AML-193 (cell line): ENCODE measurements around the gene CKMT1A.
"Not testable (repeated sequence)": the region's sequence is repeated elsewhere in the genome, so short reads cannot be mapped to it uniquely, and the experiment has no call there.

Experiments
- DNase-seq, 2 experiments: peaks; one replicate each; lab custom pipeline; 2025; lab: John Stamatoyannopoulos, UW

Gene CKMT1A

DNA sequence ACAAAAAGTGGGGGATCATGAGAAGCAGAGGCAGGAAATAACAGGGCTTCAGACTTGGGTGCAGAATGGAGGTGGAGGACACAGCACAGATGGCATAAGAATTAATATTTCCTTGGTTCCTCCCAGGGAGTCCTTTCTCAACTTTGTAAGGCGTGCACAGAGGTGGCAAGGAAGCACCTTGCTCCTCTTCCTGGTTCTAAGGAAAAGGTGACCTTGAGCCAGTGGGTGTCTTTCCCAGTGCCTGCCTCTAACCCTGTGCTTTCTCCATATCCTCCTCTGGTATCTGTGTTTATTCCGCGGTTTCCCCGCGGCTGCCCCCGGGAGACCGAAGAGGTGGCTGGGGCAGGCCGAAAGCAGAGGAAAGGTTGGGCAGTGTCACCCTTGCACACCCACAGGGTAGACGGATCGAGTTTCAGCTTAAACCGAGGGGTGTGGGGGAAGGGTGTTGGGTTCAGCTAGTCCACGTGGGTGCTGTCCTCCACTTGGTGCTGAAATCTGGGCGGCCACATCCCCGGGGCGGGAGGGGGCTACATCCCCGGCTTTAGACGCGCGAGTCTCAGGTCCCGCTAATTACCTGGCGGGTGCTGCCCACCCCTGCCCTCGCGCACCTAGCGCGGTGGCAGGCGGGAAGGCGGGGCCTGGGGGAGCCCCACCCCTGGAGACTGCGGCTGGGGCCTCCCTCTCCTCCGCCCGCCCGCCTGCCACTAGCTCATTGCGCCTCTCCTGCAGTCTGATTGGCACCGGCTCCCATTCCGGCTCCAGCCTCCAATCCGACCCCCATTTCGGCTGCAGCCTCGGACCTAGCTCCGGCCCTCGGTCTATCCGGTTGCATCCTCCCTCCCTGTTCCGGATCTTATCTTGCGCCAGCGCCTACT, at the start of gene CKMT1A:
CKMT1A (plus strand) TSS at position 712 of the 875 bp plus-strand sequence. CDS start 192 bp downstream, outside the sequence.
- not testable (repeated sequence) for DNase-seq

- DNase-seq = no peak
Measured at GRCh38 chr15:43648649-43649429, 44.8 kb upstream of the CKMT1A start, which contains the start of gene CATSPER2. Gene CATSPER2 (minus strand): TSS chr15:43648844. CDS start chr15:43648061, 783 bp downstream.

DNA sequence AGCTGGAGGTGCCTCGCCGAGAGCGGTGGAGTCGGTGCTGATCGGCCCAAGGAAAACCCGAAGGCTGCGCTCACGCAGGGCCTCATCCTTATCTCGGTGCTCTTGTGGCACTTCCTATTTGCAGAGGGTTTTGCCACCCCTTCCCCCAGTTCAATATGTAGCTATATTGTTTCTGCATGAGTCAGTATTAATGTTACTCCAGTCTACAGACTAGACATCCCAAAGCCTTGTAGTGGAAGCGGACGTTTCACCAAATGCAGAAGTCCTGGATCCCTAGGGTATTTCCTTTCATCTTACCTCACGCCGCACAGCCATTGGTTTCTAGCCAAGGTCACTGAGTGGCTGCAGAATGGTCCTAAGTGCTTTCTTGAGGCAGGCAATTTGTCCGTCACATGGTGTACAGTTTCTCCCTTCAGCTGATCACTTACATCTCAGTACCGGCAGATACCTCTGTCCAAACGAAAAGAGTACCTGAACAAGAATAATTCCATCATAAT, 44.2 kb upstream of the CKMT1A start:
- not testable (repeated sequence) for DNase-seq

DNA sequence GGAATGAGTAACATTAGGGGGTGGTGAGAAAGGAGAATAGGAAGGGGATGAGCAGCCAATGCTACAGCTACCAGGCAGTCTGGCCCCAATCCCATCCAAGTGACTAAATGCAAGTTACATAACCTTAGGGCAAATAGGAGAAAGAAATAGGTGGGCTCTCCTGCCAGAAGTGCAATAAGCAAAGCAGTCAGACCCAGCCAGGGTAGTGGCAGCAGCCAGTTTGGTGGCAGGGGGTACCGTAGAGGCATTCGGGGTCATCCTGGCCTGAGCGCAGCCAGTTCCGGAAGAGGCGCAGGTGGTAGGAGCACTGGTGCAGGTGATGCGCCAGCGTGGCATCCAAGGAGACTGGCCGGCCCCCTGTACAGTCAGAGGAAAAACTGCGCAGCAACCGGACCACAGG, 33.9 kb upstream of the CKMT1A start:
- DNase-seq = not testable (repeated sequence)

DNA sequence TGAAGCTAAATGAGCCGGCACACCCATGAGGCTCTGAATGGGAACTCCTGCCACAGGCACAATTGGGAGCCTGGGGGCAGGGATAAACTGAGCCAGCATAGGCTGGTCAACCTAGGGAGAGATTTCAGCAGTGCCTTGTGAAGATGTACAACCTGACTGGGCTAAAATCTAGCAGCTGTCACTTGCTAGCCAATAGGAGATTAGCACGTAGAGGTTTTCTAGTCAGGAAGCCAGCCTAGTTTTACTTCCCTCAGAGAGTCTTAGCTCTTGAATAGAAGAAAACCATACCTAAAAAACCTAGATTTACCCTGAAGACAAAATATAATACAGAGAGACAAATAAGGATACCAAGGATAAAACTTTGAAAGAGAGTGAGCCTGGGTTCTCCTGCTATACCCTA, 31.4 kb upstream of the CKMT1A start:
- DNase-seq = not testable (repeated sequence)

GRCh38 chr15:43663333-43663732, 30.3 kb upstream of the CKMT1A start:
- not testable (repeated sequence) for DNase-seq

GRCh38 chr15:43666177-43666576, 27.5 kb upstream of the CKMT1A start:
- DNase-seq = not testable (repeated sequence)

DNA sequence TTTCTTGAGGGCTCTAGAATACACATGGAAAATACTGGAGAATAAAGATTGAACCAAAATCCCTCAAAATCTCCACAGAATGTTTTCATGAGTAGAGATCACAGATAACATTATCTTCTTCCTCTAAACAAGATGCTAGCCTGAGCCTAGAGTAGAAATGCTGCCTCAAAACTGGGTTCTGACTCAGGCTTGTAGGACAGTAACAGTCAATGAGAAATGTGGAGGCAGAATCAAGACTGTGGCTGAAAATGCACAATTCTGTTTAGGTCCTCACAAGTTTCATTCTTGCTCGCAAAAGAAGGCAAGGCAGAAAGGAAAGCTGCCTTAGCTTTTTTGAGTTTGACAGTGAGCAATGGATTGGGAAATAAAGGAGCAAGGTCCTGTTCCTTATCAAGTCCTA, 19.5 kb upstream of the CKMT1A start:
- DNase-seq = not testable (repeated sequence)

- not testable (repeated sequence) for DNase-seq
Measured at GRCh38 chr15:43689604-43690301, 3.9 kb upstream of the CKMT1A start.

- not testable (repeated sequence) for DNase-seq
Measured at GRCh38 chr15:43692679-43693078, 980 bp upstream of the CKMT1A start.

DNA sequence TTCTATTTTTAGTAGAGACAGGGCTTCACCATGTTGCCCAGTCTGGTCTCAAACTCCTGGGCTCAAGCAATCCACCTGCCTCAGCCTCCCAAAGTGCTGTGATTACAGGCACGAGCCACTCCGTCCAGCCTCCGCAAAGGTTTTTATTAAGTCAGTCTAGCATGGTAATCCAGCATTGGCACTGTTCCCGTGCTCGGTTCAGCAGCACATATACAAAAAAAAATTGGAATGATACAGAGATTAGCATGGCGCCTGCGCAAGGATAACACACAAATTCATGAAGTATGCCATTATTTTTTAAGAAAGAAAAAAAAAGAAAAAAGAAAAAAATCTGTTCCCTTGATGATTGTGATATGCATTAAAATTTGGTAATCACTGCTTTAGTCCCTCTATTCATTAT, 8.5 kb downstream of the CKMT1A start:
- no peak for DNase-seq

DNA sequence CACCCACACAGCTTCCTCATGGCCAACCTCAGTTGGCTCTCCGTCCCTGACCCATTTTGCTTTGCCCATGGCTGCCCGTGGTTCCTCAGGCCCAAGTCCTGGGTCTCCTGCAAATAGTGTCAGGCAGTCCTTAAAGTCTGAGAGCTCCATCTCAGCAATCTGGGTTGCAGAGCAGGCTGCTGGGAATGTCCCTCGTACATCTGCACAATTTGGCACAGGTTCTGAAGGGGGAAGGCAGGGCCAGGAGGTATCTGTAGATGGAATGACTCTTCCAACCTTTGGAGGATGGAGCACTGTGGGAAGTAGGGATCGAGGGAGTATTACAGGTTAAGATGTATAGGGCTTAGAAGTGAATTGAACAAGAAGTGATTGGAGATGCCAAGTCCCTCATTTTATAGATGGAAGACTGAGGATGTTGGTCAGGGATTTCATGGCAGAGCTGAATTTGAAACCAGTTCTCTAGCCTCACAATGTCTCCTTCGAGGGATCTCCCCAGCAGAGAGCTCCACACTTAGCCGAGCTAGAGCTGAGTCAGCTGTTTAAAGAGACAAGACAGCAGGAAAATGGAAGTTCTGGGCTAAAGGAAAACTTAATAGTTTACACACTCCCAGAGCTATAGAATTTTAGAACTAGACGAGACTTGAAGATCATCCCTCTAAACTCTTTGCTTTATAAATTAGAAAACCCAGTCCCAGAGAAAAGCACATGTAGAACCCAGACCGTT, 9.2 kb downstream of the CKMT1A start:
- no peak for DNase-seq

DNA sequence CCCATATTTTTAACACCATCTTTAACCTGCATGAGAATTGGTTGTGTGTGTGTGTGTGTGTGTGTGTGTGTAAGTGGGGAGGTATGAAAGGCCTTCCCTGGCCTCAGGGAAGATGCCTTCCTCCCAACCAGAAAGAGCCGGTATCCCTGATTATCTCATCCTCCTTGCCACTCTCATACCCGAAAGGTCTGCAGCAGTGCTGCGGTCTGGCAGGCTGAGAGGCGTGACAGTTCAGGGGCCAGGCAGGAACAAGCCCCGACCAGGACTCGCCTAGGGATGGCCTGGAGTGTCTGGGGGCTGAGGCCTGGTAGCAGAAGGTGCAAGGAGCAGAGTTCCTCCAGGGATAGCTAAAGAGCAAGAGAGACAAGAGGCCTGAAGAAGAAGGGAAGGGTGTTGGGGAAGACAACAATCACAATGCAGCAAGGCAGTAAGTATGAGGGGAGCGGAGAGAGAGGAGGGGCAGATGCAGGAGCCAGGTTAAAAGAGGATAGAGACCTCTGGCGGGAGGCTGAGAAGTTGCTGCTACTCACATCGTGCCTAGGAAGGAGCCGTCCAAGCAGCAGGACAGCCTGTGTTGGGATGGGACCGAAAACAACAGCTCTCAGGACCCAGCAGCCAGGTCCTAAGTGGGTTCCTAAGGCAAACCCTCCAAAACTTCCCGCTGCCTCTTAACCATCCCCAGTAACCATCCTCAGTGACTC, 16.9 kb downstream of the CKMT1A start:
- not testable (repeated sequence) for DNase-seq

GRCh38 chr15:43723151-43723550, 29.5 kb downstream of the CKMT1A start:
- DNase-seq = no peak

- DNase-seq = not testable (repeated sequence)
Measured at GRCh38 chr15:43726306-43726705, 32.6 kb downstream of the CKMT1A start.

DNA sequence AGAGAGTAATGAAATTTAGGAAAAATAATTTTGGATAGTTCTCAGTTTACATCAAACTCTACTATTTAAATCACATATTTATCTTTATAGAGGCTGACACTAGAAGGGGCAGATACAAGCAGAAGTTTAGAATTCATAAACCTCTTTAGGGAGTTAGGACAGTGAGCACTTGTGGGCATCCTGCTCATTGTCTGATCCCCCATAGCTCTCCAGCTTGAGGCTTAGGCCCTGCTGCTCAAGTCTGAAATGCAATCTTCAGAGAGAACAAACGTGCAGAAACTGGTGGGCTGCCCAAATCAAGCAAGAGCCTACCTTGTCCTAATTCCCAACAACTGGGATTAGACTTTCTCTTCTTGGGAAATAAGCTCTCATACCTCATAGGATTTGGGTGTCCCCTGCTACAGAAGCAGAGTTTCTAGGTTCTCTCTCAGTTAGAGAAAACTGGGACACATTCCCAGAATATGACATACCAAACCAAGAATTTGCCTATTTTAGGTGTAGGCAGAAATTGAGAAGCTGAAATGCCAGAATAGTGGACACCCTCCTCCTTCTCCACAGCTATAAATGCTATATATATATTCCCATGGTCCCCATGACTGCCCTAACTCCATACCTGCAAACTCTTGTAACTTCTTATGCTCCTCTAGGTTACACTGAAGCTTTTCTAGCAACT, 34.5 kb downstream of the CKMT1A start:
- DNase-seq = not testable (repeated sequence)

GRCh38 chr15:43735416-43735815, 41.8 kb downstream of the CKMT1A start:
- DNase-seq = no peak

GRCh38 chr15:43746245-43746902, 52.7 kb downstream of the CKMT1A start, which contains the start of gene PDIA3:
Gene PDIA3 (plus strand): TSS chr15:43746438. CDS start chr15:43746540, 102 bp downstream.
- peak; percentile 74 to 77 for DNase-seq

DNA sequence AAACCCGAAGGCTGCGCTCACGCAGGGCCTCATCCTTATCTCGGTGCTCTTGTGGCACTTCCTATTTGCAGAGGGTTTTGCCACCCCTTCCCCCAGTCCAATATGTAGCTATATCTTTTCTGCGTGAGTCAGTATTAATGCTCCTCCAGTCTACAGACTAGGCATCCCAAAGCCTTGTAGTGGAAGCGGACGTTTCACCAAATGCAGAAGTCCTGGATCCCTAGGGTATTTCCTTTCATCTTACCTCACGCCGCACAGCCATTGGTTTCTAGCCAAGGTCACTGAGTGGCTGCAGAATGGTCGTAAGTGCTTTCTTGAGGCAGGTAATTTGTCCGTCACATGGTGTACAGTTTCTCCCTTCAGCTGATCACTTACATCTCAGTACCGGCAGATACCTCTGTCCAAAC, 53.2 kb downstream of the CKMT1A start:
- DNase-seq = peak in 1 of 2 experiments; percentile 38
